SH-SY5Y (cell line): Measurements from ENCODE around the gene HOXB5.

ENCODE experiments used
- GATA2 ChIP-seq: IDR thresholded peaks from 2 replicates; pipeline ENCODE4 v1.6.1; 2011; ENCODE audit warnings: mild to moderate bottlenecking, low read depth, low read length
- GATA3 ChIP-seq: IDR thresholded peaks from 2 replicates; pipeline ENCODE4 v1.6.1; 2011; ENCODE audit warnings: low read depth, mild to moderate bottlenecking, low read length, moderate library complexity

The HOXB5 gene

GRCh38 chr17:48596735-48597527 is 3.4 kb upstream of the HOXB5 start:
- TF ChIP-seq GATA3, result no peak
- no peak for TF ChIP-seq GATA2

DNA sequence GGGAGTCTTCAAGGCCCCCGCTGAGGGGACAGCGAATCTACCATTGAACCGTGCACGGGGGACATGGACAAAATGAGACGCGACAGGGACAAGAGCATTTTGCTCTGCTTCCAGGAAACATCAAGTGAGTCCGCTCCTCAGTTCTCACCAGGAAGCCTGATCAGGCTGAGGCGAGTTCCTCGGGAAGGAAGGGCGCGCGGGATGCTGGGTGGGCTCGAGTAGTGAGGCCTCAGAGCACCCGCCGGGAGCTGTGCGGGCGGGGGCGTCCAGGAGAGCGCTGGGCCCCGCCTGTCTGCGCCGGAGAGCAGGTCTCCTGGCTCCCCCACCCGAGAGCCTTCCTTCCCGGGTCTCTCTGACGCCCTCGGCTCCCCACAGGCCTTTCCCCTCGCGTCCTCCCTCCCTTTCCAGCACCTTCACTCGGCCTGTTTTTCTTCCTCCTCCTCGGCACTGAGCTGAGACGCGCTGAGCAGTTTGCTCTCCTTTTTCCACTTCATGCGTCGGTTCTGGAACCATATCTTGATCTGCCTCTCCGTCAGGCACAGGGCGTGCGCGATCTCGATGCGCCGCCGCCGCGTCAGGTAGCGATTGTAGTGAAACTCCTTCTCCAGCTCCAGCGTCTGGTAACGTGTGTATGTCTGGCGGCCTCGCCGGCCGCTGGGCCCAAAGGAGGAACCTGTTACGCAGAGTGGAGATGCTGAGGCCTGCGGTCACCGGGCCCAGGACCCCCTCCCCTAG is 2.6 kb upstream of the HOXB5 start:
- TF ChIP-seq GATA3, result no peak
- TF ChIP-seq GATA2, result no peak

- TF ChIP-seq GATA3, result no peak
- no peak for TF ChIP-seq GATA2
Measured at GRCh38 chr17:48595278-48595999, 1.9 kb upstream of the HOXB5 start.

GRCh38 chr17:48594538-48595277 is 1.1 kb upstream of the HOXB5 start:
- TF ChIP-seq GATA3 (no peak), GATA2 (no peak)

DNA sequence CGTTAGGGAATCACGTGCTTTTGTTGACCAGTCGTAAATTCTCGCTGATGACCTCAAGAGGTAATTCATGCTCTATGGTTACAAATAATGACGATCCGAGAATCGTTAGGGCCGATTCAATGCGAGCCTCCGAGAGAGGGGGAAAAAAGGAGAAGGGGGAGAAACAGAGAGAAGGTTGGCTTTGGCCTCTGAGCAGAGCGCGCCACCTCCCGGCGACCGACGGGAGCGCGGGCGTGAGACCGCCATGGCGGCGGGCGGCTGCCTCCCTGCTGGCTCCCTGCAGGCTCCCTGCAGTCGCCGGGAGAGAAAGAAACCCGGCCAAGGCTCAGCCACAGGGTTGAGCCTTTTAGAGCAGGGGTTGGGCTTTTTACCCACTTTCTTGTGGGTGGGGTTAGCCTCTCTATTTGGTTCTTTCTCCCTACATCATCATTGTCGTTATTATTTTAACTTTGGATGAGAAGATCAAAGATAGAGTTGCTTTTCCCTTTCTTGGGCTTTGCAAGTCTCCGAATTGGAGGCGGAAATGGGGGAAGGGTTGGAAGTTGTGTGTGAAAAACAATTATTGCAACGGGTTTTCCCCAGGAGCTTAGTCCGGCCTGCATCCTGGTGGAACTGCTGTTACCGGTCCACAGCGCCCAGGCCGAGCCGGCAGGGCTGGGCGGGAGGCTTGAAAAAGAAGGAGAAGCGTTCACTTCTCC is 410 bp upstream of the HOXB5 start:
- TF ChIP-seq GATA3 (no peak), GATA2 (no peak)

- TF ChIP-seq GATA2, result no peak
- TF ChIP-seq GATA3, result no peak
Measured at GRCh38 chr17:48592577-48592976, 1.0 kb downstream of the HOXB5 start.

DNA sequence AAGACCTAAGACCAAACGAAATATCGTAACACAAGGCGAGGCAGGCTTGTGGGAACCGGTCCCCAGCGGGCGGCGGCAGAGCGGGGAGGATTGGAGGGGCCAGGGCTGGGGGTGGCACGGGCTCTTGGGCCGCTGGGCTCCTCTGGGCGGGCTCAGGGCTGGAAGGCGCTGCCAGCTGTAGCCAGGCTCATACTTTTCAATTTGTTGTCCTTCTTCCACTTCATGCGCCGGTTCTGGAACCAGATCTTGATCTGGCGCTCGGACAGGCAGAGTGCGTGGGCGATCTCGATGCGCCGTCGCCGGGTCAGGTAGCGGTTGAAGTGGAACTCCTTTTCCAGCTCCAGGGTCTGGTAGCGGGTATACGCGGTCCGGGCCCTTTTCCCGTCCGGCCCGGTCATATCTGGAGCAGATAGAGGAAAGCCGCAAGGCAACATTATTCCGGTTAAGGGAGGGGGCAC is 1.5 kb downstream of the HOXB5 start:
- TF ChIP-seq GATA2, result no peak
- no peak for TF ChIP-seq GATA3

DNA sequence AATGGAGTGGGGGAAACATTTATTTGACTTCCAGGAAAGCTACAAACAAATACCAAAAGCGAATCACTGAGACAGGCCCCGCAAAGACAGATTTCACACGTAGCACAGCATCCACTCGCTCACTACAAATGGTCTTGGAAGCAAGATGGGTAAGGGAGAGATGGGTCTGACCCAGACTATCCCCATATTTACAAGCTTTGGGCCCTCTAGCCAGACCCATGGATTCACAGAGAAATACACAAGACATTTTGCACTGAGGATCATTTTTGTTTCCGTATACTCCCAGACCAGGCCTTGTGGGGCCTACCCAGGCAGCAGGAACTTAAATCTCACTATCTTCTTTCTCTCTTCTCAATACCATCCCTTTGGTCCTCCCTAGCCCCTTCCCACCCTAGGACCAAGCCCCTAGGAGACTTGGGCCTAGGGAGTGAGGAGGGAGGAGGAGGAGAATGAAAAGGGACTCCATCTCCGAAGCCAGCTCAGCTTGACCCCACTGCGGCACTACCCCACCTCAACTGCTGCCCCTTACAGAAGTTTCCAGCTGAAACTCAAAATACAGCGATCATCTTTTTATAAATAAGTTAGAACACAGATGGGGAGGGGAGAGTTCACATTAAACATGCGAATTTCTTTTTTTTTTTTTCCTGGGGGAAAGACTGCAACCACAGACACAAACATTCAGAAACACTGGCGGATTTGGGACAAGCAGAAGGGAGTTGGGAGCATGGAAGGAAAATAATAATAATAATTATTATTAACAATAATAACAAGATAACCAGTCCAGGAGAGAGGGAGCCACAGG is 2.1 kb downstream of the HOXB5 start:
- TF ChIP-seq GATA3 (no peak), GATA2 (no peak)

DNA sequence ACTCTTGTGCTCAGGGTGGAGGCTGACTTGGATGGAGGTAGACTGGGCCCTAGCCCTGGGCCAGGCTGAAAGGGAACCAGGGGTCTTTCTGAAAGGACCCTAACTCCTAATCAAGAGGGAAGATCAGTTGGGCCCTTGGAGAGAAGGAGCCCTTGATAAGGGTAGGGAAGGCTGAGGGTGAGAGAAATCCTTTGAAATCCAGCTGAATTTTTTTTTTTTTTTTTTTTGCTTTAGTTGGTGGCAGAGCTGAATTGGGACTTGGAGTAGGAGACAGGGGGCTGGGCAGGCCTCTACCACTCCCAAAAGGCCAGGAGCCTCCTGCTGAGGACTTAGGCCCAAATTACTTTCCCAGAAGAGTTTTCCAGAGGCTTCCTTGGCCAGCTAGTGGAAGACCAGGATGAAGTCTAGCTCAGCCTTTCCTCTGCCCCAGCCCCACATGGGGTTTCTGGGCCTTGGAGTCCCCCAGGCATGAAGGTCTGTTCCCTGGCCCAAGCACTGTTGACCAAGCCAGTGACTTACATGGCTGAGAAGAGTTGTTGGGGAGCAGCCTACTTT is 2.9 kb downstream of the HOXB5 start:
- TF ChIP-seq GATA2, result no peak
- no peak for TF ChIP-seq GATA3

- TF ChIP-seq GATA2 (no peak), GATA3 (no peak)
Measured at GRCh38 chr17:48589831-48590606, 3.6 kb downstream of the HOXB5 start, which contains the start of gene HOXB3. Gene HOXB3 (minus strand): TSS chr17:48590241. CDS start chr17:48552474, 37,767 bp downstream.

DNA sequence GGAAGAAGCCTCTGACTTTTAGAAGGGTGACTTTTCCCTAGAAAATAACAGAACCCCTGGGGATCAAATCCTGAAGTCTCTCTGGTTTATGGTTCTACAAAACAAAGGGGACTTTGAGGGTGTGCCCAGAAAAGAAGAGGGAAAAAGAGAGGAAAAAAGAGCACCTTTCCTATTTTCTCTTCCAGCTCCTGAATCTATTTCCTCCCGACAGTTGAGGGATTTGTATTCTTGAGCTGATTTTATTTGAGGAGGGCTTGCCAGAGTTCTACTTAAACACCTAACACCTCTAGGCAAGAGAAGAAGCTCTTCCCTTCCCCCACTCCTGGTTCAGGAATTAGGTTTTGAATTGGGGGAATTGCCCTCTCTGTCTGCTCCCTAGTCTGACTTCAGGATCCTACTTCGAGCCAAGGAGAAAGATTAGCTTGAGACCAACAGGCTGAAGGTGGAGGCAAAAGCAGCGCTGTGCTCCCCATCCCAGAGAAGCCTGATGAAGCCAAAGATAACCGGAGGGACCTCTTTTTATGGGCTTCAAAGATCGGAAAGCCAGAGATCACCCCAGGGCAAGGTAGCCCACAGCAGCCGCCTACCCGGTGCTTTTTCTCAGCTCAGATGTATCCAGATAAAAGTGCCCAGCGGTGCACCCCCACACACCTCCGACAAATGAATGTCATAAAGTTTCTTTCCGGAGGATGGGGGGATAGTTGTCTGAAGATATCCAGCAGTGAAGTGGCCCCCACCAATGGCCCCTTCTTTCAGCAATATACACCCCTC is 4.3 kb downstream of the HOXB5 start:
- TF ChIP-seq GATA2 (no peak), GATA3 (no peak)
